ENCODE measurements around the gene GSG1L.

The GSG1L gene

GRCh38 chr16:28062261-28062846, 1.2 kb downstream of the GSG1L start:
- DNase-seq: no peak

GRCh38 chr16:28061352-28062101, 2.0 kb downstream of the GSG1L start:
- no peak for DNase-seq

- DNase-seq: no peak
Observed at GRCh38 chr16:28059841-28060575, 3.5 kb downstream of the GSG1L start.

GRCh38 chr16:28058839-28059589, 4.5 kb downstream of the GSG1L start:
- no peak for DNase-seq

- DNase-seq: no peak
Observed at GRCh38 chr16:28057949-28058348, 5.6 kb downstream of the GSG1L start.

- no peak for DNase-seq
Observed at GRCh38 chr16:28053461-28053860, 10.1 kb downstream of the GSG1L start.

GRCh38 chr16:28052274-28053128, 11.0 kb downstream of the GSG1L start:
- DNase-seq: no peak

GRCh38 chr16:28051486-28051885, 12.0 kb downstream of the GSG1L start:
- no peak for DNase-seq

- no peak for DNase-seq
Observed at GRCh38 chr16:28042811-28043210, 20.7 kb downstream of the GSG1L start.

GRCh38 chr16:28041615-28042014, 21.9 kb downstream of the GSG1L start:
- no peak for DNase-seq

GRCh38 chr16:28040039-28040438, 23.5 kb downstream of the GSG1L start:
- DNase-seq: no peak

- DNase-seq: no peak
Observed at GRCh38 chr16:28039493-28039892, 24.0 kb downstream of the GSG1L start.

GRCh38 chr16:28038409-28038808, 25.1 kb downstream of the GSG1L start:
- no peak for DNase-seq

GRCh38 chr16:28035866-28036393, 27.6 kb downstream of the GSG1L start:
- no peak for DNase-seq

- no peak for DNase-seq
Observed at GRCh38 chr16:28033870-28034269, 29.6 kb downstream of the GSG1L start.

- DNase-seq: no peak
Observed at GRCh38 chr16:28029387-28030002, 34.0 kb downstream of the GSG1L start.

- DNase-seq: no peak
Observed at GRCh38 chr16:28027055-28027454, 36.5 kb downstream of the GSG1L start.

GRCh38 chr16:28025631-28026030, 37.9 kb downstream of the GSG1L start:
- DNase-seq: no peak

GRCh38 chr16:28019218-28019617, 44.3 kb downstream of the GSG1L start:
- no peak for DNase-seq

- no peak for DNase-seq
Observed at GRCh38 chr16:28014851-28015250, 48.7 kb downstream of the GSG1L start.

- no peak for DNase-seq
Observed at GRCh38 chr16:28013878-28014277, 49.6 kb downstream of the GSG1L start.

GRCh38 chr16:28013392-28013791, 50.1 kb downstream of the GSG1L start:
- no peak for DNase-seq

All from GOT3 (cell line).